DMS79 treated with DMSO at 0.1 percent for 48 hours (cell line): ENCODE data around the gene PPP2R2C.

Experiments used
- DNase-seq: peaks from one replicate; lab custom pipeline; 2025; lab: John Stamatoyannopoulos, UW

Gene PPP2R2C

GRCh38 chr4:6362243-6362885, 110.0 kb downstream of the PPP2R2C start:
- no peak for DNase-seq

- no peak for DNase-seq
Observed at GRCh38 chr4:6361076-6361784, 111.2 kb downstream of the PPP2R2C start.

GRCh38 chr4:6360385-6360784, 112.0 kb downstream of the PPP2R2C start:
- DNase-seq: peak; percentile 51

- no peak for DNase-seq
Observed at GRCh38 chr4:6359536-6360308, 112.7 kb downstream of the PPP2R2C start.

GRCh38 chr4:6357476-6357875, 114.9 kb downstream of the PPP2R2C start:
- no peak for DNase-seq

- no peak for DNase-seq
Observed at GRCh38 chr4:6356076-6356560, 116.3 kb downstream of the PPP2R2C start.

- no peak for DNase-seq
Observed at GRCh38 chr4:6355052-6355451, 117.4 kb downstream of the PPP2R2C start.

GRCh38 chr4:6354626-6355025, 117.8 kb downstream of the PPP2R2C start:
- DNase-seq: no peak

- no peak for DNase-seq
Observed at GRCh38 chr4:6354119-6354518, 118.3 kb downstream of the PPP2R2C start.

GRCh38 chr4:6352031-6352692, 120.3 kb downstream of the PPP2R2C start:
- DNase-seq: no peak

- DNase-seq: no peak
Observed at GRCh38 chr4:6351246-6352000, 121.0 kb downstream of the PPP2R2C start.

- DNase-seq: no peak
Observed at GRCh38 chr4:6350646-6351045, 121.8 kb downstream of the PPP2R2C start.

- DNase-seq: no peak
Observed at GRCh38 chr4:6349896-6350603, 122.4 kb downstream of the PPP2R2C start.

- DNase-seq: no peak
Observed at GRCh38 chr4:6348408-6348807, 124.0 kb downstream of the PPP2R2C start.

GRCh38 chr4:6347511-6348045, 124.8 kb downstream of the PPP2R2C start:
- no peak for DNase-seq

- DNase-seq: no peak
Observed at GRCh38 chr4:6346373-6347110, 125.9 kb downstream of the PPP2R2C start.

GRCh38 chr4:6345866-6346265, 126.5 kb downstream of the PPP2R2C start:
- DNase-seq: no peak

- DNase-seq: no peak
Observed at GRCh38 chr4:6345096-6345830, 127.2 kb downstream of the PPP2R2C start.

GRCh38 chr4:6343939-6344408, 128.4 kb downstream of the PPP2R2C start:
- no peak for DNase-seq
